WTC11 (cell line): ENCODE data around the gene FAM227B. TPM values are rescaled to one million over a fixed set of nuclear protein-coding genes. Genes with fewer than 3 reads are reported as not detected.

Experiments used
- ATAC-seq: fragments of 200-7000 bp; cut with Tn5 transposase; 2 replicates; pipeline ENCODE4 v1.10.0; 2021; ENCODE audit warnings: mild to moderate bottlenecking, moderate library complexity
- CTCF ChIA-PET: fragments of 300-600 bp; sonication (Branson Sonifier 250); formaldehyde crosslinking; loops from one replicate; lab custom pipeline; 2021; ENCODE audit warnings: antibody characterized with exemption; lab: Charles Lee
- POLR2A ChIA-PET: fragments of 350-600 bp; sonication (Branson Sonifier 250); formaldehyde crosslinking; loops from one replicate; lab custom pipeline; 2021; ENCODE audit warnings: antibody characterized with exemption; lab: Charles Lee
- DNase-seq: peaks from one replicate; pipeline ENCODE4 v3.0.0; 2021; ENCODE audit warnings: low spot score
- H3K27ac Mint-ChIP-seq: 2 replicates; pipeline ENCODE4 v1.8.0; 2021; ENCODE audit warnings: mixed read lengths
- H3K27me3 Mint-ChIP-seq: 2 replicates; pipeline ENCODE4 v1.8.0; 2021; ENCODE audit warnings: low read depth, mild to moderate bottlenecking, moderate library complexity, mixed read lengths
- H3K36me3 Mint-ChIP-seq: 2 replicates; pipeline ENCODE4 v1.8.0; 2021; ENCODE audit warnings: mixed read lengths
- H3K4me1 Mint-ChIP-seq: 2 replicates; pipeline ENCODE4 v1.8.0; 2022; ENCODE audit warnings: mixed read lengths
- H3K4me3 Mint-ChIP-seq: 2 replicates; pipeline ENCODE4 v1.8.0; 2021; ENCODE audit warnings: mild to moderate bottlenecking, moderate library complexity, mixed read lengths
- H3K9me3 Mint-ChIP-seq: 2 replicates; pipeline ENCODE4 v1.8.0; 2021; ENCODE audit warnings: mixed read lengths
- ESRRA ChIP-seq: sonication (generic); formaldehyde crosslinking; IDR thresholded peaks from 2 replicates; pipeline ENCODE4 v1.8.1; 2022; ENCODE audit warnings: mild to moderate bottlenecking, missing genetic modification reagents, borderline replicate concordance
- GRHL2 ChIP-seq: fragments of 250-450 bp; sonication (Bioruptor Pico); IDR thresholded peaks from 2 replicates; pipeline ENCODE4 v1.8.0; 2022; ENCODE audit warnings: mild to moderate bottlenecking, moderate library complexity; ENCODE audit not compliant: insufficient replicate concordance, severe bottlenecking
- IRF2 ChIP-seq: sonication (generic); formaldehyde crosslinking; IDR thresholded peaks from 2 replicates; pipeline ENCODE4 v1.8.0; 2022; ENCODE audit warnings: low read depth, missing genetic modification reagents, borderline replicate concordance
- PRRX2 ChIP-seq: fragments of 250-450 bp; sonication (Bioruptor Pico); IDR thresholded peaks from 2 replicates; pipeline ENCODE4 v1.8.0; 2021; ENCODE audit warnings: mild to moderate bottlenecking
- SMAD3 ChIP-seq: sonication (generic); formaldehyde crosslinking; IDR thresholded peaks from 2 replicates; pipeline ENCODE4 v1.8.0; 2022; ENCODE audit warnings: missing genetic modification reagents, mild to moderate bottlenecking, borderline replicate concordance
- SP1 ChIP-seq: sonication (generic); formaldehyde crosslinking; conservative IDR thresholded peaks from 2 replicates; pipeline ENCODE4 v1.8.1; 2022; ENCODE audit warnings: missing genetic modification reagents
- total RNA-seq: library from RNA; stranded (reverse); gene quantifications from 3 replicates; pipeline ENCODE4 v1.2.3, GENCODE V29; 2021
- TF ChIP-seq, protein P1 (sequence below): sonication (generic); formaldehyde crosslinking; IDR thresholded peaks from 2 replicates; pipeline ENCODE4 v1.8.1; 2022; ENCODE audit warnings: mild to moderate bottlenecking, missing genetic modification reagents, moderate library complexity, borderline replicate concordance
- TF ChIP-seq, protein P2 (sequence below): sonication (generic); formaldehyde crosslinking; IDR thresholded peaks from 2 replicates; pipeline ENCODE4 v1.8.1; 2023; ENCODE audit warnings: mild to moderate bottlenecking, missing genetic modification reagents
- TF ChIP-seq, protein P3 (sequence below): sonication (generic); formaldehyde crosslinking; IDR thresholded peaks from 2 replicates; pipeline ENCODE4 v1.8.1; 2023; ENCODE audit warnings: mild to moderate bottlenecking, missing genetic modification reagents, borderline replicate concordance
- TF ChIP-seq, protein P4 (sequence below): sonication (generic); formaldehyde crosslinking; IDR thresholded peaks from 2 replicates; pipeline ENCODE4 v1.8.0; 2022; ENCODE audit warnings: mild to moderate bottlenecking, missing genetic modification reagents
- TF ChIP-seq, protein P5 (sequence below): fragments of 200-600 bp; IDR thresholded peaks from 2 replicates; pipeline ENCODE4 v1.8.0; 2022; ENCODE audit warnings: antibody characterized with exemption
- TF ChIP-seq, protein P6 (sequence below): sonication (generic); formaldehyde crosslinking; IDR thresholded peaks from 2 replicates; pipeline ENCODE4 v1.8.0; 2023; ENCODE audit warnings: missing genetic modification reagents, mild to moderate bottlenecking, borderline replicate concordance
- TF ChIP-seq, protein P7 (sequence below): sonication (generic); formaldehyde crosslinking; IDR thresholded peaks from 2 replicates; pipeline ENCODE4 v1.8.0; 2023; ENCODE audit warnings: mild to moderate bottlenecking, missing genetic modification reagents

The FAM227B gene
- total RNA-seq, 1 experiment from 2014 or later: 6.8 TPM

DNA sequence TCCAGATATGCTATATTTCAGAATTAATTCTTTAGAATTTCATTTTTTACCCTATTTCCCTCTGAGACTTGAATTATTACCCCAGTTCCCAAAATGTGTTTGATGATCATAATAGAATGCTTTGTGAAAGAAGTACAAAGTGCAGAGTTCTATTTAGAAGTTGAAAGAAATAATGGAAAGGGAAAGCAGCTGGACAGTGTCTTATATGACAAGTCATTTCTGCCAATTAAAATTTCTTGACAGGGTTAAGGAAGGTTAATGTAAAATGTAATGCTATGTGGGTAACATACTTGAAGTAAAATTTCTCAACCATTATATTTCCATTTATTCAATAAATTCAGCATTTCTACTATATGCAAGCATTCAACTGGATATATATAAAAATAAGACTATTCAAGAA, 164.5 kb downstream of the FAM227B start:
- POLR2A ChIA-PET: no interaction called here
- TF ChIP-seq IRF2 (CRISPR knock-in tag) (no peak), GRHL2 (CRISPR knock-in tag) (no peak), SP1 (no peak), PRRX2 (CRISPR knock-in tag) (no peak), SMAD3 (CRISPR knock-in tag) (no peak), ESRRA (no peak)
- TF ChIP-seq, protein P1, sequence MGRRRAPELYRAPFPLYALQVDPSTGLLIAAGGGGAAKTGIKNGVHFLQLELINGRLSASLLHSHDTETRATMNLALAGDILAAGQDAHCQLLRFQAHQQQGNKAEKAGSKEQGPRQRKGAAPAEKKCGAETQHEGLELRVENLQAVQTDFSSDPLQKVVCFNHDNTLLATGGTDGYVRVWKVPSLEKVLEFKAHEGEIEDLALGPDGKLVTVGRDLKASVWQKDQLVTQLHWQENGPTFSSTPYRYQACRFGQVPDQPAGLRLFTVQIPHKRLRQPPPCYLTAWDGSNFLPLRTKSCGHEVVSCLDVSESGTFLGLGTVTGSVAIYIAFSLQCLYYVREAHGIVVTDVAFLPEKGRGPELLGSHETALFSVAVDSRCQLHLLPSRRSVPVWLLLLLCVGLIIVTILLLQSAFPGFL (CRISPR knock-in tag): no peak
- TF ChIP-seq, protein P2, sequence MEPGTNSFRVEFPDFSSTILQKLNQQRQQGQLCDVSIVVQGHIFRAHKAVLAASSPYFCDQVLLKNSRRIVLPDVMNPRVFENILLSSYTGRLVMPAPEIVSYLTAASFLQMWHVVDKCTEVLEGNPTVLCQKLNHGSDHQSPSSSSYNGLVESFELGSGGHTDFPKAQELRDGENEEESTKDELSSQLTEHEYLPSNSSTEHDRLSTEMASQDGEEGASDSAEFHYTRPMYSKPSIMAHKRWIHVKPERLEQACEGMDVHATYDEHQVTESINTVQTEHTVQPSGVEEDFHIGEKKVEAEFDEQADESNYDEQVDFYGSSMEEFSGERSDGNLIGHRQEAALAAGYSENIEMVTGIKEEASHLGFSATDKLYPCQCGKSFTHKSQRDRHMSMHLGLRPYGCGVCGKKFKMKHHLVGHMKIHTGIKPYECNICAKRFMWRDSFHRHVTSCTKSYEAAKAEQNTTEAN (CRISPR knock-in tag): no peak
- TF ChIP-seq, protein P3, sequence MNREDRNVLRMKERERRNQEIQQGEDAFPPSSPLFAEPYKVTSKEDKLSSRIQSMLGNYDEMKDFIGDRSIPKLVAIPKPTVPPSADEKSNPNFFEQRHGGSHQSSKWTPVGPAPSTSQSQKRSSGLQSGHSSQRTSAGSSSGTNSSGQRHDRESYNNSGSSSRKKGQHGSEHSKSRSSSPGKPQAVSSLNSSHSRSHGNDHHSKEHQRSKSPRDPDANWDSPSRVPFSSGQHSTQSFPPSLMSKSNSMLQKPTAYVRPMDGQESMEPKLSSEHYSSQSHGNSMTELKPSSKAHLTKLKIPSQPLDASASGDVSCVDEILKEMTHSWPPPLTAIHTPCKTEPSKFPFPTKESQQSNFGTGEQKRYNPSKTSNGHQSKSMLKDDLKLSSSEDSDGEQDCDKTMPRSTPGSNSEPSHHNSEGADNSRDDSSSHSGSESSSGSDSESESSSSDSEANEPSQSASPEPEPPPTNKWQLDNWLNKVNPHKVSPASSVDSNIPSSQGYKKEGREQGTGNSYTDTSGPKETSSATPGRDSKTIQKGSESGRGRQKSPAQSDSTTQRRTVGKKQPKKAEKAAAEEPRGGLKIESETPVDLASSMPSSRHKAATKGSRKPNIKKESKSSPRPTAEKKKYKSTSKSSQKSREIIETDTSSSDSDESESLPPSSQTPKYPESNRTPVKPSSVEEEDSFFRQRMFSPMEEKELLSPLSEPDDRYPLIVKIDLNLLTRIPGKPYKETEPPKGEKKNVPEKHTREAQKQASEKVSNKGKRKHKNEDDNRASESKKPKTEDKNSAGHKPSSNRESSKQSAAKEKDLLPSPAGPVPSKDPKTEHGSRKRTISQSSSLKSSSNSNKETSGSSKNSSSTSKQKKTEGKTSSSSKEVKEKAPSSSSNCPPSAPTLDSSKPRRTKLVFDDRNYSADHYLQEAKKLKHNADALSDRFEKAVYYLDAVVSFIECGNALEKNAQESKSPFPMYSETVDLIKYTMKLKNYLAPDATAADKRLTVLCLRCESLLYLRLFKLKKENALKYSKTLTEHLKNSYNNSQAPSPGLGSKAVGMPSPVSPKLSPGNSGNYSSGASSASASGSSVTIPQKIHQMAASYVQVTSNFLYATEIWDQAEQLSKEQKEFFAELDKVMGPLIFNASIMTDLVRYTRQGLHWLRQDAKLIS (CRISPR knock-in tag): no peak
- TF ChIP-seq, protein P4, sequence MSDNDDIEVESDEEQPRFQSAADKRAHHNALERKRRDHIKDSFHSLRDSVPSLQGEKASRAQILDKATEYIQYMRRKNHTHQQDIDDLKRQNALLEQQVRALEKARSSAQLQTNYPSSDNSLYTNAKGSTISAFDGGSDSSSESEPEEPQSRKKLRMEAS (CRISPR knock-in tag): no peak
- TF ChIP-seq, protein P5, sequence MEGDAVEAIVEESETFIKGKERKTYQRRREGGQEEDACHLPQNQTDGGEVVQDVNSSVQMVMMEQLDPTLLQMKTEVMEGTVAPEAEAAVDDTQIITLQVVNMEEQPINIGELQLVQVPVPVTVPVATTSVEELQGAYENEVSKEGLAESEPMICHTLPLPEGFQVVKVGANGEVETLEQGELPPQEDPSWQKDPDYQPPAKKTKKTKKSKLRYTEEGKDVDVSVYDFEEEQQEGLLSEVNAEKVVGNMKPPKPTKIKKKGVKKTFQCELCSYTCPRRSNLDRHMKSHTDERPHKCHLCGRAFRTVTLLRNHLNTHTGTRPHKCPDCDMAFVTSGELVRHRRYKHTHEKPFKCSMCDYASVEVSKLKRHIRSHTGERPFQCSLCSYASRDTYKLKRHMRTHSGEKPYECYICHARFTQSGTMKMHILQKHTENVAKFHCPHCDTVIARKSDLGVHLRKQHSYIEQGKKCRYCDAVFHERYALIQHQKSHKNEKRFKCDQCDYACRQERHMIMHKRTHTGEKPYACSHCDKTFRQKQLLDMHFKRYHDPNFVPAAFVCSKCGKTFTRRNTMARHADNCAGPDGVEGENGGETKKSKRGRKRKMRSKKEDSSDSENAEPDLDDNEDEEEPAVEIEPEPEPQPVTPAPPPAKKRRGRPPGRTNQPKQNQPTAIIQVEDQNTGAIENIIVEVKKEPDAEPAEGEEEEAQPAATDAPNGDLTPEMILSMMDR: no peak
- TF ChIP-seq, protein P6, sequence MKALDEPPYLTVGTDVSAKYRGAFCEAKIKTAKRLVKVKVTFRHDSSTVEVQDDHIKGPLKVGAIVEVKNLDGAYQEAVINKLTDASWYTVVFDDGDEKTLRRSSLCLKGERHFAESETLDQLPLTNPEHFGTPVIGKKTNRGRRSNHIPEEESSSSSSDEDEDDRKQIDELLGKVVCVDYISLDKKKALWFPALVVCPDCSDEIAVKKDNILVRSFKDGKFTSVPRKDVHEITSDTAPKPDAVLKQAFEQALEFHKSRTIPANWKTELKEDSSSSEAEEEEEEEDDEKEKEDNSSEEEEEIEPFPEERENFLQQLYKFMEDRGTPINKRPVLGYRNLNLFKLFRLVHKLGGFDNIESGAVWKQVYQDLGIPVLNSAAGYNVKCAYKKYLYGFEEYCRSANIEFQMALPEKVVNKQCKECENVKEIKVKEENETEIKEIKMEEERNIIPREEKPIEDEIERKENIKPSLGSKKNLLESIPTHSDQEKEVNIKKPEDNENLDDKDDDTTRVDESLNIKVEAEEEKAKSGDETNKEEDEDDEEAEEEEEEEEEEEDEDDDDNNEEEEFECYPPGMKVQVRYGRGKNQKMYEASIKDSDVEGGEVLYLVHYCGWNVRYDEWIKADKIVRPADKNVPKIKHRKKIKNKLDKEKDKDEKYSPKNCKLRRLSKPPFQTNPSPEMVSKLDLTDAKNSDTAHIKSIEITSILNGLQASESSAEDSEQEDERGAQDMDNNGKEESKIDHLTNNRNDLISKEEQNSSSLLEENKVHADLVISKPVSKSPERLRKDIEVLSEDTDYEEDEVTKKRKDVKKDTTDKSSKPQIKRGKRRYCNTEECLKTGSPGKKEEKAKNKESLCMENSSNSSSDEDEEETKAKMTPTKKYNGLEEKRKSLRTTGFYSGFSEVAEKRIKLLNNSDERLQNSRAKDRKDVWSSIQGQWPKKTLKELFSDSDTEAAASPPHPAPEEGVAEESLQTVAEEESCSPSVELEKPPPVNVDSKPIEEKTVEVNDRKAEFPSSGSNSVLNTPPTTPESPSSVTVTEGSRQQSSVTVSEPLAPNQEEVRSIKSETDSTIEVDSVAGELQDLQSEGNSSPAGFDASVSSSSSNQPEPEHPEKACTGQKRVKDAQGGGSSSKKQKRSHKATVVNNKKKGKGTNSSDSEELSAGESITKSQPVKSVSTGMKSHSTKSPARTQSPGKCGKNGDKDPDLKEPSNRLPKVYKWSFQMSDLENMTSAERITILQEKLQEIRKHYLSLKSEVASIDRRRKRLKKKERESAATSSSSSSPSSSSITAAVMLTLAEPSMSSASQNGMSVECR (CRISPR knock-in tag): no peak
- TF ChIP-seq, protein P7, sequence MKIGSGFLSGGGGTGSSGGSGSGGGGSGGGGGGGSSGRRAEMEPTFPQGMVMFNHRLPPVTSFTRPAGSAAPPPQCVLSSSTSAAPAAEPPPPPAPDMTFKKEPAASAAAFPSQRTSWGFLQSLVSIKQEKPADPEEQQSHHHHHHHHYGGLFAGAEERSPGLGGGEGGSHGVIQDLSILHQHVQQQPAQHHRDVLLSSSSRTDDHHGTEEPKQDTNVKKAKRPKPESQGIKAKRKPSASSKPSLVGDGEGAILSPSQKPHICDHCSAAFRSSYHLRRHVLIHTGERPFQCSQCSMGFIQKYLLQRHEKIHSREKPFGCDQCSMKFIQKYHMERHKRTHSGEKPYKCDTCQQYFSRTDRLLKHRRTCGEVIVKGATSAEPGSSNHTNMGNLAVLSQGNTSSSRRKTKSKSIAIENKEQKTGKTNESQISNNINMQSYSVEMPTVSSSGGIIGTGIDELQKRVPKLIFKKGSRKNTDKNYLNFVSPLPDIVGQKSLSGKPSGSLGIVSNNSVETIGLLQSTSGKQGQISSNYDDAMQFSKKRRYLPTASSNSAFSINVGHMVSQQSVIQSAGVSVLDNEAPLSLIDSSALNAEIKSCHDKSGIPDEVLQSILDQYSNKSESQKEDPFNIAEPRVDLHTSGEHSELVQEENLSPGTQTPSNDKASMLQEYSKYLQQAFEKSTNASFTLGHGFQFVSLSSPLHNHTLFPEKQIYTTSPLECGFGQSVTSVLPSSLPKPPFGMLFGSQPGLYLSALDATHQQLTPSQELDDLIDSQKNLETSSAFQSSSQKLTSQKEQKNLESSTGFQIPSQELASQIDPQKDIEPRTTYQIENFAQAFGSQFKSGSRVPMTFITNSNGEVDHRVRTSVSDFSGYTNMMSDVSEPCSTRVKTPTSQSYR (CRISPR knock-in tag): no peak
- no peaks in the 10 kb centered on the region for H3K9me3 Mint-ChIP-seq
- ATAC-seq (no peak), DNase-seq (no peak)
- H3K27me3 Mint-ChIP-seq: no peaks in the 10 kb centered on the region
- CTCF ChIA-PET: interaction anchor here (1.8 kb wide), 1 partner anchor 15 kb away, joined by 5 read pairs; no protein-coding TSS in a partner anchor
- H3K36me3 Mint-ChIP-seq: no peaks in the 10 kb centered on the region
- H3K27ac Mint-ChIP-seq: no peak overlapping the region
- no peak overlapping the region for H3K4me3 Mint-ChIP-seq
- H3K4me1 Mint-ChIP-seq: no peaks in the 10 kb centered on the region
